Esophagus squamous epithelium (tissue), 4 donors: Measurements from ENCODE around the gene DNASE1L3.

Experiments used
- POLR2A ChIP-seq, 4 donors: fragments of 450-650 bp; IDR thresholded peaks; one replicate each; pipeline ENCODE4 v1.6.1; 2017; ENCODE audit warnings: antibody characterized with exemption in 4 of 4, mild to moderate bottlenecking in 4 of 4, moderate library complexity in 3 of 4
- TF ChIP-seq, protein P1 (sequence below), 6 experiments: fragments of 450-650 bp in 4 of 6; fragments of 200-600 bp in 2 of 6; sonication (generic) in 2 of 6; IDR thresholded peaks; one replicate each; pipeline ENCODE4 v1.5.1; 2016 to 2019; ENCODE audit warnings: antibody characterized with exemption in 6 of 6, mild to moderate bottlenecking in 4 of 6, moderate library complexity in 4 of 6

DNA sequence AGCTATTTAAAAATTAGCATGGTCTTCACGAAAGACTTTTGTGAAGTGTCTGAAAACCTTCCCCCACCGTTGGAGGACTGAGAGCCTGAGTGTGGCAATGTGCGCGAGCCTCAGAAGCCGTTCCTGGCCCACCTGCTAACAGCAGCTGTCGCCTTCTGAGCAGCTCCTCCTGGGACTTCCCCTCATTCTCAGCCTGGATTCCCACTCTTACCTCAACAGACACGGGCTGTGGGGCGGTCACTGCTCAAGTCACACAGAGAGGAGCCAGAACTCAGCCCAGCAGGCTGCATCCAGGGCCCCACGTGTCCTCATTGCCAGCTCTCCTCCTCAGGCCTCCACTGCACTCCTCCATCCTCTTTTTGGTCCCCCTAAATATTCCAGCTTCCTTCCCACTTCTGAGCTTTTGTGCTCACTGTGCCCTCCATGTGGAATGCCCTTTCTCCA, 7.8 kb downstream of the DNASE1L3 start:
- TF ChIP-seq, protein P1, sequence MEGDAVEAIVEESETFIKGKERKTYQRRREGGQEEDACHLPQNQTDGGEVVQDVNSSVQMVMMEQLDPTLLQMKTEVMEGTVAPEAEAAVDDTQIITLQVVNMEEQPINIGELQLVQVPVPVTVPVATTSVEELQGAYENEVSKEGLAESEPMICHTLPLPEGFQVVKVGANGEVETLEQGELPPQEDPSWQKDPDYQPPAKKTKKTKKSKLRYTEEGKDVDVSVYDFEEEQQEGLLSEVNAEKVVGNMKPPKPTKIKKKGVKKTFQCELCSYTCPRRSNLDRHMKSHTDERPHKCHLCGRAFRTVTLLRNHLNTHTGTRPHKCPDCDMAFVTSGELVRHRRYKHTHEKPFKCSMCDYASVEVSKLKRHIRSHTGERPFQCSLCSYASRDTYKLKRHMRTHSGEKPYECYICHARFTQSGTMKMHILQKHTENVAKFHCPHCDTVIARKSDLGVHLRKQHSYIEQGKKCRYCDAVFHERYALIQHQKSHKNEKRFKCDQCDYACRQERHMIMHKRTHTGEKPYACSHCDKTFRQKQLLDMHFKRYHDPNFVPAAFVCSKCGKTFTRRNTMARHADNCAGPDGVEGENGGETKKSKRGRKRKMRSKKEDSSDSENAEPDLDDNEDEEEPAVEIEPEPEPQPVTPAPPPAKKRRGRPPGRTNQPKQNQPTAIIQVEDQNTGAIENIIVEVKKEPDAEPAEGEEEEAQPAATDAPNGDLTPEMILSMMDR (IDR thresholded peaks at IDR 0.05), result no peak
- TF ChIP-seq POLR2A (IDR thresholded peaks at IDR 0.05), result no peak
